H1 (cell line): ENCODE results near the gene GDPD5. TPM values are rescaled to one million over a fixed set of nuclear protein-coding genes. Genes with fewer than 3 reads are reported as not detected.

Experiments used
- ASH2L ChIP-seq: fragments of 200-600, 300-600 bp; sonication (generic); IDR thresholded peaks from one replicate; pipeline ENCODE4 v1.7.1; 2017; ENCODE audit warnings: low read length
- ATF2 ChIP-seq: IDR thresholded peaks from 2 replicates; pipeline ENCODE4 v1.6.1; 2012; ENCODE audit warnings: low read length, inconsistent platforms
- CEBPB ChIP-seq: IDR thresholded peaks from 2 replicates; pipeline ENCODE4 v1.6.1; 2012; ENCODE audit warnings: low read depth, low read length
- E2F6 ChIP-seq: IDR thresholded peaks from 2 replicates; pipeline ENCODE4 v1.6.1; 2012; ENCODE audit warnings: inconsistent platforms
- FOSL1 ChIP-seq: IDR thresholded peaks from 2 replicates; pipeline ENCODE4 v1.6.1; 2011; ENCODE audit warnings: mild to moderate bottlenecking, low read depth, low read length, moderate library complexity; ENCODE audit not compliant: insufficient read depth
- HDAC2 ChIP-seq, 2 experiments: fragments of 300-600 bp in 1 of 2; sonication (generic) in 1 of 2; IDR thresholded peaks; 2 replicates each; pipeline ENCODE4 v1.6.1; 2011 to 2012; ENCODE audit warnings: low read depth in 2 of 2, low read length in 2 of 2, mild to moderate bottlenecking in 2 of 2, moderate library complexity in 2 of 2, borderline replicate concordance in 1 of 2, inconsistent platforms in 1 of 2
- JUN ChIP-seq: IDR thresholded peaks from 2 replicates; pipeline ENCODE4 v1.6.1; 2011; ENCODE audit warnings: low read depth, mild to moderate bottlenecking, improper control_type of control experiment, low read length
- KDM5A ChIP-seq: fragments of 200-600 bp; IDR thresholded peaks from 2 replicates; pipeline ENCODE4 v1.7.1; 2012; ENCODE audit warnings: mild to moderate bottlenecking, low read length, inconsistent platforms, mixed read lengths
- NANOG ChIP-seq: IDR thresholded peaks from 2 replicates; pipeline ENCODE4 v1.6.1; 2011; ENCODE audit warnings: low read length, low read depth, mild to moderate bottlenecking, inconsistent platforms; ENCODE audit not compliant: insufficient read depth, poor library complexity, severe bottlenecking
- POU5F1 ChIP-seq: IDR thresholded peaks from 2 replicates; pipeline ENCODE4 v1.6.1; 2011; ENCODE audit warnings: low read depth, mild to moderate bottlenecking, low read length, moderate library complexity
- RBBP5 ChIP-seq: IDR thresholded peaks from 2 replicates; pipeline ENCODE4 v1.7.1; 2012; ENCODE audit warnings: low read depth, mild to moderate bottlenecking, inconsistent platforms, low read length, moderate library complexity, borderline replicate concordance
- SIN3A ChIP-seq, 2 experiments: IDR thresholded peaks in 1 of 2; conservative IDR thresholded peaks in 1 of 2; 2 replicates each; pipeline ENCODE4 v1.6.1; 2011 to 2012; ENCODE audit warnings: low read length in 2 of 2, improper control_type of control experiment in 1 of 2, low read depth in 1 of 2, mild to moderate bottlenecking in 1 of 2
- SP1 ChIP-seq: IDR thresholded peaks from 2 replicates; pipeline ENCODE4 v1.6.1; 2011; ENCODE audit warnings: low read depth, low read length
- SP4 ChIP-seq: IDR thresholded peaks from 2 replicates; pipeline ENCODE4 v1.6.1; 2012; ENCODE audit warnings: low read length, inconsistent platforms
- TAF7 ChIP-seq: optimal IDR thresholded peaks from 2 replicates; pipeline ENCODE3; 2011; ENCODE audit warnings: low read depth, mild to moderate bottlenecking, inconsistent platforms, low read length, moderate library complexity, borderline replicate concordance
- TBP ChIP-seq: IDR thresholded peaks from 2 replicates; pipeline ENCODE4 v1.6.1; 2011; ENCODE audit warnings: low read depth, low read length, improper control_type of control experiment
- TCF12 ChIP-seq: IDR thresholded peaks from 2 replicates; pipeline ENCODE4 v1.6.1; 2011; ENCODE audit warnings: low read depth, mild to moderate bottlenecking, low read length
- TEAD4 ChIP-seq: IDR thresholded peaks from 2 replicates; pipeline ENCODE4 v1.6.1; 2012; ENCODE audit warnings: low read depth, low read length, inconsistent platforms, mixed read lengths
- ZNF274 ChIP-seq: IDR thresholded peaks from 2 replicates; pipeline ENCODE4 v1.7.0; 2012; ENCODE audit warnings: low read length, borderline replicate concordance; ENCODE audit errors: extremely low read depth
- polyA plus RNA-seq, 7 experiments: library from polyadenylated mRNA; depleted of rRNA in 3 of 7; stranded (reverse) in 5 of 7; unstranded in 2 of 7; fragments of >200 nt in 5 of 7; fragments of 200-250 nt in 2 of 7; gene quantifications; 1 replicate in 5 of 7; 2 replicates in 1 of 7; 4 replicates in 1 of 7; pipeline versions ENCODE4 v1.2.1 to v1.2.3, GENCODE V29; 2011 to 2013; ENCODE audit warnings: missing spikeins in 2 of 7, mixed read lengths in 2 of 7
- total RNA-seq: library from RNA; stranded (reverse); fragmentation: NEBNext Ultra II Directional; extraction: Animal tissue kit (Norgen Biotek cat#: 25700); gene quantifications from 2 replicates; pipeline ENCODE4 v1.2.1, GENCODE V29; 2021

The GDPD5 gene
- total and polyA plus RNA-seq, 2 of the 8 experiments (the other 6 are each of a cell fraction or from before 2014, with no cell fraction given) = 7.8 to 8.6 TPM

GRCh38 chr11:75399344-75400145 lies 126.2 kb downstream of the GDPD5 start, which contains the start of gene RPS3 (continued):
- TF ChIP-seq POU5F1 = no peak
- peak; percentile 98 for TF ChIP-seq TBP
- no peak for TF ChIP-seq SP4
- 0 out of 2 replicates have a peak, but pooled peaks have one; percentile 10 for TF ChIP-seq FOSL1
- peak; percentile 57 for TF ChIP-seq SP1
- TF ChIP-seq TAF7 = peak; percentile 100
- TF ChIP-seq SIN3A (conservative IDR thresholded peaks at IDR 0.05 in 1 of 2, IDR thresholded peaks at IDR 0.05 in 1 of 2; ENCODE audit: low read depth in 1 of 2, low read length in 2 of 2) = peak in 1 of 2 experiments; percentile 89; a peak in 2 of 4 replicates
- no peak for TF ChIP-seq CEBPB
- no peak for TF ChIP-seq ZNF274
- TF ChIP-seq TEAD4 = no peak
- TF ChIP-seq RBBP5 = no peak
- 0 out of 2 replicates have a peak, but pooled peaks have one; percentile 43 for TF ChIP-seq E2F6
- peak; percentile 67 for TF ChIP-seq ASH2L
- peak; percentile 17; the same call in 1 of the 2 replicates for TF ChIP-seq ATF2
- TF ChIP-seq TCF12 = no peak
- TF ChIP-seq HDAC2 (IDR thresholded peaks at IDR 0.05; ENCODE audit: borderline replicate concordance in 1 of 2, low read depth in 2 of 2, low read length in 2 of 2) = no peak
- TF ChIP-seq JUN = no peak
- TF ChIP-seq KDM5A = no peak
- TF ChIP-seq NANOG = no peak
